ENCODE results near the gene SAA2. TPM values are rescaled to one million over a fixed set of nuclear protein-coding genes. Genes with fewer than 3 reads are reported as not detected.
A peak's percentile ranks its signal among the peaks of the same experiment; 100 is the strongest.

Gene SAA2
- total RNA-seq, result 100 to 1,000 TPM in 1 of 2 donors, 10 to 100 TPM in 1; 56.7 to 105 TPM
- polyA plus RNA-seq, result 1,000 to 10,000 TPM in 1 of 2 donors, 10 to 100 TPM in 1; 18.6 to 1,381 TPM
- long read RNA-seq, donor 1, result 0 reads
- long read RNA-seq, donor 2, result 0 reads
- long read RNA-seq, donor 3, result 0 reads
- long read RNA-seq, donor 4, result 0 reads
- long read RNA-seq, donor 5, result 0 reads

GRCh38 chr11:18248561-18248960, at the start of gene SAA2:
SAA2 (minus strand) TSS chr11:18248668; CDS start chr11:18248011, 657 bp downstream.
- Histone ChIP-seq H3K27ac (ENCODE audit: low read depth in 1 of 2, low read length in 1 of 2) (no peak within 1 kb of the TSS), H3K9ac (ENCODE audit: insufficient read depth in 1 of 2, low read length in 2 of 2) (no peak within 1 kb of the TSS), H3K4me1 (ENCODE audit: control insufficient read depth in 5 of 5, insufficient read depth in 5 of 5, low read length in 5 of 5) (no peaks in the 10 kb centered on the region), H3K4me3 (no peak within 1 kb of the TSS), H3K36me3 (ENCODE audit: control insufficient read depth in 4 of 4, insufficient read depth in 4 of 4, low read length in 4 of 4) (no peaks in the 10 kb centered on the region), H3K27me3 (ENCODE audit: control insufficient read depth in 3 of 3, insufficient read depth in 3 of 3, low read length in 2 of 3) (no peaks in the 10 kb centered on the region), H3K9me3 (ENCODE audit: control insufficient read depth in 4 of 4, insufficient read depth in 3 of 4, low read length in 3 of 4) (no peaks in the 10 kb centered on the region)
- DNase-seq (no peak), ATAC-seq (ENCODE audit: insufficient read depth, low FRiP score) (no peak)
- WGBS, 2 donors, result 54 to 61% methylated on average over 5 of the region's 5 CpGs
- no peak for TF ChIP-seq CTCF (IDR thresholded peaks at IDR 0.05; ENCODE audit: control extremely low read depth, extremely low read depth)

- Histone ChIP-seq H3K9me3 (ENCODE audit: control insufficient read depth in 4 of 4, insufficient read depth in 3 of 4, low read length in 3 of 4) (no peaks in the 10 kb centered on the region), H3K4me1 (ENCODE audit: control insufficient read depth in 5 of 5, insufficient read depth in 5 of 5, low read length in 5 of 5) (no peaks in the 10 kb centered on the region), H3K4me3 (no peak overlapping the region), H3K27ac (ENCODE audit: low read depth in 1 of 2, low read length in 1 of 2) (no peak overlapping the region), H3K27me3 (ENCODE audit: control insufficient read depth in 3 of 3, insufficient read depth in 3 of 3, low read length in 2 of 3) (no peaks in the 10 kb centered on the region), H3K9ac (ENCODE audit: insufficient read depth in 1 of 2, low read length in 2 of 2) (no peak overlapping the region), H3K36me3 (ENCODE audit: control insufficient read depth in 4 of 4, insufficient read depth in 4 of 4, low read length in 4 of 4) (peaks cover 24 to 44% (median 35%) of the 10 kb centered on the region in 4 donors)
- WGBS, 2 donors, result 97 to 100% methylated on average over 2 of the region's 2 CpGs
- TF ChIP-seq CTCF (IDR thresholded peaks at IDR 0.05; ENCODE audit: control extremely low read depth, extremely low read depth), result no peak
- ATAC-seq (ENCODE audit: insufficient read depth, low FRiP score) (no peak), DNase-seq (no peak)
Measured at GRCh38 chr11:18295316-18295715, 46.8 kb upstream of the SAA2 start.

- no peak for DNase-seq
- H3K4me1 ChIP-seq (ENCODE audit: control insufficient read depth in 5 of 5, insufficient read depth in 5 of 5, low read length in 5 of 5), result no peaks in the 10 kb centered on the region
- 95 to 96% methylated on average over 5 of the region's 5 CpGs for WGBS, 2 donors
- TF ChIP-seq CTCF (IDR thresholded peaks at IDR 0.05; ENCODE audit: control extremely low read depth, extremely low read depth), result no peak
- H3K27me3 ChIP-seq (ENCODE audit: control insufficient read depth in 3 of 3, insufficient read depth in 3 of 3, low read length in 2 of 3), result no peaks in the 10 kb centered on the region
- H3K36me3 ChIP-seq (ENCODE audit: control insufficient read depth in 4 of 4, insufficient read depth in 4 of 4, low read length in 4 of 4), result peaks cover 24 to 43% (median 34%) of the 10 kb centered on the region in 4 donors
- ATAC-seq (ENCODE audit: insufficient read depth, low FRiP score), result no peak
- no peak overlapping the region for H3K4me3 ChIP-seq
- H3K9me3 ChIP-seq (ENCODE audit: control insufficient read depth in 4 of 4, insufficient read depth in 3 of 4, low read length in 3 of 4), result no peaks in the 10 kb centered on the region
- H3K9ac ChIP-seq (ENCODE audit: insufficient read depth in 1 of 2, low read length in 2 of 2), result no peak overlapping the region
- H3K27ac ChIP-seq (ENCODE audit: low read depth in 1 of 2, low read length in 1 of 2), result no peak overlapping the region
Measured at GRCh38 chr11:18294862-18295261, 46.4 kb upstream of the SAA2 start.

- H3K9me3 ChIP-seq (ENCODE audit: control insufficient read depth in 4 of 4, insufficient read depth in 3 of 4, low read length in 3 of 4), result no peaks in the 10 kb centered on the region
- no peak overlapping the region for H3K27ac ChIP-seq (ENCODE audit: low read depth in 1 of 2, low read length in 1 of 2)
- no peak overlapping the region for H3K9ac ChIP-seq (ENCODE audit: insufficient read depth in 1 of 2, low read length in 2 of 2)
- no peak overlapping the region for H3K4me3 ChIP-seq
- peaks cover 27 to 32% (median 29%) of the 10 kb centered on the region in 4 donors for H3K36me3 ChIP-seq (ENCODE audit: control insufficient read depth in 4 of 4, insufficient read depth in 4 of 4, low read length in 4 of 4)
- no peak for TF ChIP-seq CTCF (IDR thresholded peaks at IDR 0.05; ENCODE audit: control extremely low read depth, extremely low read depth)
- ATAC-seq (ENCODE audit: insufficient read depth, low FRiP score), result no peak
- 87 to 90% methylated on average over 4 of the region's 4 CpGs for WGBS, 2 donors
- H3K27me3 ChIP-seq (ENCODE audit: control insufficient read depth in 3 of 3, insufficient read depth in 3 of 3, low read length in 2 of 3), result no peaks in the 10 kb centered on the region
- H3K4me1 ChIP-seq (ENCODE audit: control insufficient read depth in 5 of 5, insufficient read depth in 5 of 5, low read length in 5 of 5), result peaks cover 0 to 7% (median 3%) of the 10 kb centered on the region in 5 donors
- peak in 2 of 3 donors; percentile 67 to 71 for DNase-seq
Measured at GRCh38 chr11:18288911-18289310, 40.4 kb upstream of the SAA2 start.

Measured in lung (tissue), 16 donors.